Measurements from ENCODE around the gene NFIL3. TPM values are rescaled to one million over a fixed set of nuclear protein-coding genes. Genes with fewer than 3 reads are reported as not detected.

Gene NFIL3
- total RNA-seq, 4 donors from 2014 or later, result 36.6 to 167 (median 56.3) TPM

- peak overlapping the region; percentile 76 to 97 (median 94) for H3K4me3 ChIP-seq
- no peaks in the 10 kb centered on the region for H3K9me3 ChIP-seq
- DNase-seq (no peak), ATAC-seq (no peak)
- peak overlapping the region; percentile 90 to 96 (median 93) for H3K27ac ChIP-seq
- H3K36me3 ChIP-seq, result peaks cover 0 to 11% of the 10 kb centered on the region in 2 donors
- in situ Hi-C loops (cut with MboI; ENCODE audit: low sequenced_read_pairs in 4 of 4), result loop anchor here in 2 of 4 donors (10.0 kb wide), 2 partner anchors 55 to 75 kb away; no protein-coding TSS in a partner anchor
- H3K4me1 ChIP-seq, result peaks cover 29 to 45% of the 10 kb centered on the region in 2 donors
- intact Hi-C loops (cut with DNase I; ENCODE audit: low total_unique reads), result loop anchor here (2.0 to 5.0 kb wide), 4 partner anchors 58 to 438 kb away; no protein-coding TSS in a partner anchor
- H3K27me3 ChIP-seq, result no peaks in the 10 kb centered on the region
- TF ChIP-seq POLR2A (IDR thresholded peaks at IDR 0.05) (no peak), CTCF (IDR thresholded peaks at IDR 0.05 in 4 of 5, conservative IDR thresholded peaks at IDR 0.05 in 1 of 5) (no peak)
These were observed 63.7 kb downstream of the NFIL3 start for GRCh38 chr9:91359734-91360470.

GRCh38 chr9:91359083-91359482 is 64.5 kb downstream of the NFIL3 start:
- H3K4me1 ChIP-seq, result peaks cover 29 to 46% of the 10 kb centered on the region in 2 donors
- H3K27ac ChIP-seq, result peak overlapping the region in 2 of 4 donors; percentile 91 to 96
- peaks cover 0 to 20% of the 10 kb centered on the region in 2 donors for H3K36me3 ChIP-seq
- no peaks in the 10 kb centered on the region for H3K27me3 ChIP-seq
- DNase-seq, result no peak
- no peak overlapping the region for H3K4me3 ChIP-seq
- H3K9me3 ChIP-seq, result no peaks in the 10 kb centered on the region
- in situ Hi-C loops (cut with MboI; ENCODE audit: low sequenced_read_pairs in 4 of 4), result loop anchor here in 1 of 4 donors (10.0 kb wide), 1 partner anchor 76 kb away; no protein-coding TSS in a partner anchor
- no peak for TF ChIP-seq CTCF (IDR thresholded peaks at IDR 0.05 in 4 of 5, conservative IDR thresholded peaks at IDR 0.05 in 1 of 5)
- no peak for TF ChIP-seq POLR2A (IDR thresholded peaks at IDR 0.05)
- no peak for ATAC-seq
- intact Hi-C loops (cut with DNase I; ENCODE audit: low total_unique reads), result no loop called here

Other genes with a start within 250 kb of the NFIL3 start
- 10 to 100 TPM; 17.1 to 28.2 (median 20.8) TPM for gene AUH, start 61.9 kb downstream of the NFIL3 start, total RNA-seq